GM04504 (cell line): Measurements from ENCODE around the gene PGLYRP4.

Experiments
- DNase-seq: peaks from one replicate; pipeline ENCODE4 v3.0.0-alpha.2; 2012; ENCODE audit warnings: low read depth

The PGLYRP4 gene, protein sequence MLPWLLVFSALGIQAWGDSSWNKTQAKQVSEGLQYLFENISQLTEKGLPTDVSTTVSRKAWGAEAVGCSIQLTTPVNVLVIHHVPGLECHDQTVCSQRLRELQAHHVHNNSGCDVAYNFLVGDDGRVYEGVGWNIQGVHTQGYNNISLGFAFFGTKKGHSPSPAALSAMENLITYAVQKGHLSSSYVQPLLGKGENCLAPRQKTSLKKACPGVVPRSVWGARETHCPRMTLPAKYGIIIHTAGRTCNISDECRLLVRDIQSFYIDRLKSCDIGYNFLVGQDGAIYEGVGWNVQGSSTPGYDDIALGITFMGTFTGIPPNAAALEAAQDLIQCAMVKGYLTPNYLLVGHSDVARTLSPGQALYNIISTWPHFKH

DNA sequence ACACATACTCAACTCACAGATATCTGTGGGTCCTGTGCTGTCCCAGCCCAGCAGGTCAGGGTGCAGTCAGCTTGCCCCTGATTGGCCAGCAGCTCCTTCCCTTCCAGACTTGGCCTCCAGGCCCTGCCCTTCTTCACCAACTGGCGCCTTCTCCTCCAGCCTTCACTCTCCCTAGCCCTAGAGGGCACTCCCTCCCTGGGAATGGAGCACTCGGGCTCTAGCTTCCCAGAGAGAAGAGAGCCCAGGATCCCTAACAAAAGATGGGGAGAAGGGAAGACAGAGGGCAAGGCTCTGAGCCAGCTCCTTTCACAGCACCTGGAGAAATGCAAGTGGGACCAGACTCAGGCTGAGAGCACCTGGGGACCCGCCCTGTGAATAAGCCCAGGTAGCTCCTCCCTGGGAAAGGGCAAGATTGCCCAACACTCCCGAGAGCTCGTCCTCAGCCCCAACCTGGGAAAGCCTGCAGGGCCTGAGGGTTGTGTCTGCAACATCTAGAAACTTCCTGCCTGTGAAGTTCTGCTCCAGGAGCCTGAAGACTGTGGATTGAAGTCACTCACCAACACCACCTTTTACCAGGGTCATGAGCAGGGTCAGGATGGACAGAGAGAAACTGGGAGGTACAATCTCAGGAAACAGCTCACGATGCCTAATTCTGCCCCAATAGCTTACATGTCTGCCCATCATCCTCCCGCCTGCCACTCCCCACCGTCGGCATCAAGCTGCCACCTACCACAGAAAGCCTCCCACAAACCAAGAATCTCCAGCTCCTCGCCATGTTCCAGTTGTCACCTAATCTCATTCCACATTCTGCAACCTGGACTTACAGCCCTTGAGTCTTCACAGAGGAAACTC is at the start of gene PGLYRP4:
PGLYRP4 (minus strand) TSS at position 331 of the 852 bp plus-strand sequence. CDS start 909 bp downstream, outside the sequence.
- no peak for DNase-seq

DNA sequence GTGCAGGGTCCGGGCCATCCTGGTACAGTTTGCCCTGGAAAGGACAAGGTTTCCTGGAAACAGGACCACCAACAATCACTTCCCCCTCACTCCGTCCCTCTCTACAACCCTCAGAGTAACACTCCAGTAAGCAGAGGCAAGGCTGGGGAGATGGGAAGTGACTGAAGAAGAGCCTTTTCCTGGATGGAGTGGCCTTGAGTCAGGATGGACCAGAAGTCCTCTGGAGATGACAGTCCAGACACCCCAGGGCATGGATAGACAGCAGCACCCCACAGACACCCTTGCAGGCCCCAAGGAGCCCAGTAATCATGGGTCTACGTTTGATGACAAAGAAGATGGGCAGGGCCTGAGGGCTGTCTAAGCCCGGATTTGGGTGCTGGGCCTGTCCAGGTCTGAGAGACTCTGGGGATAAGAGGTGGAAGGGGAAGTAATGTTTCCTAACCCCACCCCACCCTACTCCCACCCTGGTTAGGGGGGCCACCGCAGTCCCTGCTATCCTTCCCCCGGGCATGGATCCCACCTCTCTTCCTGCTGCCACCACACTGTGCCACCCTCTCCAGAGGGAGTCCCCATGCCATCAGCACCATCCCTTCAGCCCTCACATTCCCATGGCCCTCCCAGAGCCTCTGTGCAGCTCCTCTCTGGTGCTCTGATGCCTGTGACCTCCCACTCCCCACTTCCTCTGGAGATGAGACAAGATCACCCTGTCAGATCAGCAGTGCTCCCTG is 49.4 kb upstream of the PGLYRP4 start:
- no peak for DNase-seq

DNA sequence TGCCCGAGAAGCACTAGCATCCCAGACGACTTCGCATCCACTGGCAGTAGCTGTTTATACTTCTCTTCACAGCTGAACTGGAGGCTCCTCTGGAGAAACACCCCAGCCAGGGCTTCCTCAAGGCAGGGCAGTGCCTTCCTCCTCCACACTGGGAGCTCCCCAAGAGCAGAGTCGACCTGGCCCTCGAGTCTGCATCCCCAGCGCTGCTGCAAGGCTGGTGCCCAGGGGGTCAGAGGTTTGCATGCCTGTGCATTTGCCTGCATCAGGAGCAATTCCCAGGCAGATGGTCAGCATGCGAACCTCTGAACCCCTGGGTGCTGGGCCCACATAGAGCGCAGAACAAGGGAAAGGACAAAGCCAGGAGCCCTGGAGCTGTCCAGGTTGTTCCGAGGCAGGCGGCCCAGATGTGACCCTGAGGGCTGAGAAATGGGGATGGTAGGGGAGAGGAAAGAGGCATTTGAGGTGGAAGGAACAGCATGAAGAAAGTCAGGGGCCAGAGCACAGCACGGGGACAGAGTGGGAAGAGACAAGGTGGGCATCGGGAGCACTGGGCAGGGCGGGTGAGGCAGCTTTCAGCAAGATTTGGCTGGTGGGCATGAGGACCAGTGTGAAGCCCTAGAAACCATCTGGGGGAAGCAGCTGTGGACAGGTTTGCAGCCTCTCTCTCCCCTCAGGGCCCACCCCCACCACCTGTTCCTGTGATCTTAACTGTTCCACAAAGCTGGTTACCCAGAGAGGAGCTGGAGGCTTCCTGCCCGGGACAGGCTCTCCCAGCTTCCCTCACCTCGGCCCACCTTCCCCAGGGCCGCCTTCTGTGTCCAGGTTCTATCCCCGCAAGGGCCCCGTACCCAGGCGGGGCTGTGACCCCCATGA is 48.6 kb upstream of the PGLYRP4 start:
- DNase-seq = no peak

DNA sequence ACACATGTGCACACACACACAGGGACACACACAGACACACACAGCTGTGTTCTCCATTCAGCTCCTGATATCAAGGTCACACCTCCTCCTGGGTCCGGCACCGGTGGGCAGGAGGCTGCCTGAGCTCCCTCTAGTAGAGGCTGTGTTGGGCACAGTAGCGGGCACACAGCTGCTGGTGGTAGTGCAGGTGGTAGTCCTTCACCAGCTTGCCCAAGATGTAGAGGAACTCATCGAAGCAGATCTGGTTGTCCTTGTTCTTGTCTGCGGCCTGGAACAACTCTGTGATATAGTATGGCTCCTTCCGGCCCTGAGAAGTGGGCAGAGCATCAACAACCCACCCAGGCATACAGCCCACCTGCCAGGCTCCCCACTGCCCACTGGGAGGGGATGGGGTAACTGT is 47.8 kb upstream of the PGLYRP4 start:
- DNase-seq = no peak

GRCh38 chr1:153395776-153396175 is 47.1 kb upstream of the PGLYRP4 start:
- DNase-seq = no peak

GRCh38 chr1:153395136-153395685 is 46.6 kb upstream of the PGLYRP4 start:
- DNase-seq = no peak

GRCh38 chr1:153394391-153394790 is 45.8 kb upstream of the PGLYRP4 start:
- DNase-seq = no peak

DNA sequence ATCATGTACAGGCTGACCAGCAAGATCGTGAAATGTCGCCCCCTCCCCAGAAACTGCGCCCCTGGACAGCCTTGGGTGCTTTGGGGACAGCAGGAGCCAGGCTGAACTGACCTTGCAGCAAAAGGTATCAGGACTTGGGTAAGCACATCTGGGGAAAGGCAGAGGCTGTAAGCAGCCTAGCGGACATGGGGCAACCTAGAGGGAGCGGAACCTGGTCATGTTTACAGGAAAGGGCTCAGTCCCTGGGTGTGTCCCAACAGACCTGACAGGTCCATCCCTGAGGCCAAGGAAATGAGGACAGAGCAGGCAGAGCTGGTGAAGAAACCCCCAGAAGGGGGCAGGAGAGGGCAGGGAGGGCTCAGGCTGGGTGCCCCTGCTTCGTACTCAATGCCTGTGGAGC is 45.3 kb upstream of the PGLYRP4 start:
- no peak for DNase-seq

DNA sequence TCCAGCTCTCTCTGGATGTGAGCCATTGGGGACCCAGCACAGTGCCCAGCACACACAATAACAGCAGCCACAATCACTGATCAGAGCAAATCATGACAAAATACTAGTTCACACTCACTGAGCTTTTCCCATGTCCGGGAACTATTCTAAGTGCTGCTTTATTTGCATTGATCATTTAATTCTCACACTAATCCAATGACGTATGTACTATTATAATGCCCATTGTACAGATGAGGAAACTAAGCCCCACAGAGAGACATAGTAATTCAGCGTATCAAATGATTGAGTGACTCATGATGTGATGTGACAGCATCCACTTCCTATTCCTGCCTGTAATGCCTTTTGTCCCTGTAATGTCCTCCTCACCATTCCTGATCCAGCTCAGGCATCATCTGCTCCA is 44.2 kb upstream of the PGLYRP4 start:
- no peak for DNase-seq

DNA sequence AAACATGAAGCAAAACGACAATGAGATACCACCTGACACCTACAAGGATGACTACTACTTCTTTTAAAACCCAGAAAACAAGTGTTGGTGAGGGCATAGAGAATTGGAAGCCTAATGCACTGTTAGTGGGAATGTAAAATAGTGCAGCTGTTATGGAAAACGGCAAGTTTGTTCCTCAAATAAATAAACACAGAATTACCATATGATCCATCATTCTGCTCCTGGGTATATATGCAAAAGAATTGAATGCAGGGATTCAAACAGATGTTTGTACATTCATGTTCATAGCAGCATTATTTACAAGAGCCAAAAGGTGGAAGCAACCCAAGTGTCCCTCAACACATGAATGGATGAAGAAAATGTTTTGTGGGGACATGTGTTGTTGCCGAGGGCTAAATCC is 43.6 kb upstream of the PGLYRP4 start:
- DNase-seq = no peak

- no peak for DNase-seq
These were observed 42.5 kb upstream of the PGLYRP4 start, which contains the start of gene S100A8 for GRCh38 chr1:153390938-153391710. S100A8 (minus strand) TSS chr1:153391073; CDS start chr1:153390535, 538 bp downstream.

DNA sequence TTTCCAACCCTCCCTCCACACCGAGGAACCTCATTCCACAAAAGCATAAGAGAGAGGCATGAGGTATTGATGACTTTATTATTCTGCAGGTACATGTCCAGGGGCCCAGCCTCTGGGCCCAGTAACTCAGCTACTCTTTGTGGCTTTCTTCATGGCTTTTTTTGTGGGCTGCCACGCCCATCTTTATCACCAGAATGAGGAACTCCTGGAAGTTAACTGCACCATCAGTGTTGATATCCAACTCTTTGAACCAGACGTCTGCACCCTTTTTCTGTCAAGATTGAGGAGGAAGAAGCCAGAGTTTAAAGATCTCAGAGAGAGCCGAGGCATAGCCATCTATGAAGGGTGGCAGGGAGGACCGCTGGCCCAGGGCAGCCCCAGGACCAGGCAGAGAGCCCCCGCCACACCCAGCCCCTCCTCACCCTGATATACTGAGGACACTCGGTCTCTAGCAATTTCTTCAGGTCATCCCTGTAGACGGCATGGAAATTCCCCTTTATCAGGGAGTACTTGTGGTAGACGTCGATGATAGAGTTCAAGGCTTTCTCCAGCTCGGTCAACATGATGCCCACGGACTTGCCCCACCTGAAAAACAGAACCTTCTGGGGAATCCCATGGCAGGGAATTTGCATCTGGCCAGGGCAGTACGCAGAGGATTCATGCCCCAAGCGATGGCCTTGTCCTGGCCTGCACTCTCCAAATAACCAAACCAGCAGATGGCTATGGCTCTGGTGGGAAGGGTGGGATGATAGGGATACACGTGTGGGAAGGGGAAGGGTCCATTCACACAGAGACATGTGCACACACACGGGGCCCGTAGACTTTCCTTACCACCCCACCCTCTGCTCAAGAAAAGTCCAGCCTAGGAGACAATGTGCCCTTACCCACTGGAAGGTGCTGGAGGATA is 41.6 kb upstream of the PGLYRP4 start:
- DNase-seq = no peak

DNA sequence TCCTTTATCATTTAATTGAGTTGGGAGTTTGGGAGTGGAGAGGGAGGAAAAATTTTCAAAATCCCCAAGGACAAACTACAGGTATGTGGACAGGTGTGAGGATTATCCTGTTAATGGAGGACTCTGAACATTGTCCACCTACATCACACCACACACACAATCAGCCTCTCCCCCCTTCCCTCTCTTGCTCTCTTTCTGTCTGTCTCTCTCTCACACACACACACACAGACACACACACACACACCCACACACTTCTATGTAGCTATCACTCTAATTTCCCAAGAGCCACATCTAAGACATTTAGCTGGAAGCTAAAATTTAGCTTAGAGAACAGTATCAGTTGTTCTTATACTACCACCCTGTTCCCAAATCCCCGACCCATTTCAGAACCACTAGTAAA is 40.8 kb upstream of the PGLYRP4 start:
- no peak for DNase-seq

DNA sequence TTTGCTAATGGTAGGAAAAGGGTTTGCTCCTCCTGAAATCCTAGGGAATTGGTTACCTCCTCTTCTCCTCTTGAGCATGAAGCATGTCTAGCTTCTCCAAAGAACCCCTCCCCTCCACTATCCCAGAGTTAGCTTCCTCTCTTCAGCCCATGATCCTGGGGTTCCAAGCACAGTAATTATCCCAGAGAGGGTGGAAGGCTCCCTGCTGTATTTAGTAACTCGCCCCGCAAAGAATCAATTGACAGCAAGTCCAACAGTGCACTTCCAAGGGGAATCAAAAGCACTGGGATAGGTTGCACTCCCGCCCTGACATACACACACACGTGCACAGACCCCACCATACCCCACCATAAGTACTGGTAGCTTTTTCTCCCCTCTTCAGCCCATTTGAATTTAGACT is 39.1 kb upstream of the PGLYRP4 start:
- no peak for DNase-seq

DNA sequence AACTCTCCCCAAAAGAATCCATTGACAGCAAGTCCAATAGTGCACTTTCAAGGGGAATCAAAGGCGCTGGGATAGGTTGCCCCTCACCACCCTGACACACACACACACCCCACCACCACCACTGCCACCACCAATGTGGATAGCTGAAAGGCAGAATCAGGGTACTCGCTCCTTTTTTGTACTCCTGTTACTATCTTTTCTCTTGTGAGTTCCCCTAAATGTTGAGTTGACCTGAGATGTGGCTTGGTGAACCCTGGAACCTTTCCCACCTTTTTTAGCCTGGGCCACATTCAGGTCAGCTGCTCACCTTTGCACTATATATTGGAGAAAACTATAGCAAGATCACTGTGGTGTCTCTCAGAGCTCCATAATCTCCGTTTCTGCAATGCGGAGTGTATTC is 38.4 kb upstream of the PGLYRP4 start:
- DNase-seq = no peak

GRCh38 chr1:153386500-153386901 is 37.9 kb upstream of the PGLYRP4 start:
- no peak for DNase-seq

GRCh38 chr1:153384958-153385580 is 36.4 kb upstream of the PGLYRP4 start:
- no peak for DNase-seq

- no peak for DNase-seq
These were observed 32.1 kb upstream of the PGLYRP4 start for GRCh38 chr1:153380711-153381110.

DNA sequence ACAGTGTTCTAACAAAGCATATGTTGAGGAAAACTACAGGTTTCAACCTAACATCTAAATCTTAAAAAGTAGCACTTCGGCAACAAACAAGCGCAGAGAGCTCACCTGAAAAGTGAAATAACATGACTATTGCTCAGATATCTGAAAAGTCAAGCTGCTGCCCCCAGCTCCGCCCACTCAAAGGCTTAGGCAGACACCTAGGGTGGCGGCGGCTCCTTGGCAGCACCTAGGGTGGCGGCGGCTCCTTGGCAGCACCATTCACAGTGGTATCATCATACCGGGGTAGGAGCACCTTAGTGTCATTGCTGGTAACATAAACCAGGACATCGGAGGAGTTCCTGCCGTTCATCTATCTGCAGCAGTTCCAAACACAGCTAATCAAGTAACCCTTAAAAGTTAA is 30.9 kb upstream of the PGLYRP4 start:
- no peak for DNase-seq
